D721Med (cell line): ENCODE data around the gene SMAP1.

ENCODE experiments used
- DNase-seq: peaks from one replicate; pipeline ENCODE4 v3.0.0; 2011; ENCODE audit warnings: low spot score; ENCODE audit not compliant: insufficient read length
- FAIRE-seq: peaks from 2 replicates; lab custom pipeline; 2011; peaks lifted over from hg19 to GRCh38; lab: Jason Lieb, UNC
- CTCF ChIP-seq: IDR thresholded peaks from 2 replicates; pipeline ENCODE4 v1.5.1; 2012; ENCODE audit warnings: mild to moderate bottlenecking, control low read depth; ENCODE audit not compliant: insufficient read depth; ENCODE audit errors: missing control alignments

The SMAP1 gene

GRCh38 chr6:70831427-70831826 lies 163.7 kb downstream of the SMAP1 start:
- FAIRE-seq, result no peak
- TF ChIP-seq CTCF, result no peak
- no peak for DNase-seq

DNA sequence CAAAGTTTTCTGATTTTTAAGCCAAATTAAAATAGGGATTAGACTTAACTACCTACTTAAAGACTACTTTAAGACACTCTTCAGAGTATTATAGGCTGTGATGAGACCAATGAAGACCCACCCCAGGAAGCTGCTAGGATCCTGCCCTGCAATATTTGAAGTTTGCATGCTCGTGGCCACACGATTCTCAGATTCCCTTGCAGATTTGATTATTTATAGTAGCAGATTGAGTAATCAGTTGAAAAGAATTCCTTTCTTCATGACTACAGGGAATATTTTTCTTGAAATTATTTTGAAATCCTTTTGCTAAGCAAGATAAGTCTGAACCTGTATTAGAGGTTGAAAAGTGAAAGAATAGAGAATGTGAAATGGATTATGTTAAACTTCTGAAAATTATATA lies 166.8 kb downstream of the SMAP1 start:
- TF ChIP-seq CTCF, result no peak
- no peak for FAIRE-seq
- DNase-seq, result no peak

DNA sequence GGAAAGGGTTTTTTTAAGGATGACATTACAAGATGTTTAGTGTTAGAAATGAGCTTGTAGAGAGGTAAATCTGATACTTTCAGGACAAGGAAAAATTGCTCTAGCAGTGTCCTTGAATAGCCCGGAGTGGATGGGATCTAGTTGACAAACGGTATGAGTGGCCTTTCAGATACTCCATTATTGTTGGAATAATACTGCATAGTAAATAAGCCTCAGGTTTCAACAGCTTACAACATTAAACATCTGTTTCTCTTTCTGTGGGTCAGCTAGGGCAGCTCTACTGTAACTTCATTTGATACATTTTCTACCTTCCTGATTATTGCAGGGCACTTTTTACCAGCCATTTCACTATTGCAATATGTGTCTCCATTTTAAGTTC lies 171.2 kb downstream of the SMAP1 start:
- DNase-seq (no peak), FAIRE-seq (no peak)
- no peak for TF ChIP-seq CTCF

- no peak for DNase-seq
- no peak for TF ChIP-seq CTCF
- FAIRE-seq, result no peak
Measured at GRCh38 chr6:70839286-70840266, 171.9 kb downstream of the SMAP1 start.

GRCh38 chr6:70841112-70841511 lies 173.4 kb downstream of the SMAP1 start:
- no peak for TF ChIP-seq CTCF
- no peak for FAIRE-seq
- no peak for DNase-seq

DNA sequence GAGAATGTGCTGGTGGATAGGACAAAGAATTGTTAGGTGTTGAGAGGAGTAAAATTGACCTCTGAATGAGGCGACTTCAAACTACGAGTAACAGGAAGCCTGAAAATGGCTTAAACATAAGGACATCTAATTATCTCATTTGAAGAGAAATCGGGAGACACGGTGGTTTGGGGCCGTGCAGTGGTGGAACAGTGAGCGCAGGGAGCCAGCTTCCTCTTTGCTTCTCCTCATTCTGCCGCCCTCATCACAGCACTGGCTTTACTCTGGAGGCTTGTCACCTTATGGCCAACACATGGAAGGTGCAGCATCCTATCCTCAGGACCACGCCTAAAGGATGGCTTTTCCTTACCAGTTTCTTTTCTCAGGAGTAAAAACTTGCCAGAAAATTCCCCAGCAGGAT lies 174.9 kb downstream of the SMAP1 start:
- no peak for FAIRE-seq
- TF ChIP-seq CTCF, result no peak
- DNase-seq, result no peak

DNA sequence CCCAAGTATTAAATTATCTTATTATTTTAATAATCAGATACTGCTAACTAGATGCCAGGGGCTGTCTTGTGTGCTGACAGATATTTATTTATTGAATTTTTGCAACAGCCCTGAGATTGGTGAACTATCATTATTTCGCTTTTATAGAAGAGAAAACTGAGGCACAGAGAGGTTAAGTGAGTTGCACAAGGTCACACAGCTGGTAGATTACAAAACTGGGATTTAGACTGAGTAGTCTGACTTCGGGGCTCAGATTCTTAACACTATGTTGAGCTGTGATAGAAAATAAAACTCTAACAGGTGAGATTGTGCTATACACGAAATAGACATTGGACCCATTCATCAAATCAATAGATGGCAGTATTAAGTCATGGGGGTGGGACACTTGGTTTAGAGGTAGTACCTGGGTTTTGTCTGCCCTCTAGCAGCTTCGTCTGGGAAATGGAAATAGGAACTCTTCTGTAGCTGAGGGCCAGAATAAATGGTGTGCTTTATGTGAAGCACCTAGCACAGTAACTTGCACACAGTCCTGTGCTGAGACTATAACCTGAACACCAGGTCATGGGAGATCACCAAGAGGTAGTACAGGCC lies 175.7 kb downstream of the SMAP1 start:
- DNase-seq (no peak), FAIRE-seq (peak; percentile 21)
- TF ChIP-seq CTCF, result peak; percentile 5
